Sigmoid colon (tissue), 4 donors: Measurements from ENCODE around the gene PTPN3.

Experiments used
- CTCF ChIP-seq, 4 experiments: fragments of 450-650 bp in 3 of 4; fragments of 200-600 bp in 1 of 4; IDR thresholded peaks; one replicate each; pipeline ENCODE4 v1.5.1; 2016 to 2019; ENCODE audit warnings: antibody characterized with exemption in 4 of 4, mild to moderate bottlenecking in 3 of 4, moderate library complexity in 2 of 4
- EP300 ChIP-seq, 4 donors: sonication (generic); formaldehyde crosslinking; IDR thresholded peaks; one replicate each; pipeline ENCODE4 v1.6.1; 2017; ENCODE audit warnings: antibody characterized with exemption in 4 of 4
- POLR2A ChIP-seq, 2 donors: fragments of 450-650 bp; IDR thresholded peaks; one replicate each; pipeline ENCODE4 v1.6.1; 2016; ENCODE audit warnings: antibody characterized with exemption in 2 of 2, mild to moderate bottlenecking in 2 of 2, moderate library complexity in 2 of 2
- POLR2AphosphoS5 ChIP-seq, 4 donors: sonication (generic); formaldehyde crosslinking; IDR thresholded peaks; one replicate each; pipeline ENCODE4 v1.6.1; 2017; ENCODE audit warnings: antibody characterized with exemption in 4 of 4

- TF ChIP-seq CTCF (IDR thresholded peaks at IDR 0.05): no peak
- no peak for TF ChIP-seq POLR2A (IDR thresholded peaks at IDR 0.05)
- no peak for TF ChIP-seq POLR2AphosphoS5 (IDR thresholded peaks at IDR 0.05)
- no peak for TF ChIP-seq EP300 (IDR thresholded peaks at IDR 0.05)
Observed at GRCh38 chr9:109331353-109331752, 166.8 kb downstream of the PTPN3 start.
